ENCODE results near the gene SARDH.
"Not testable (repeated sequence)": the region's sequence is repeated elsewhere in the genome, so short reads cannot be mapped to it uniquely, and the experiment has no call there.

Gene SARDH

DNA sequence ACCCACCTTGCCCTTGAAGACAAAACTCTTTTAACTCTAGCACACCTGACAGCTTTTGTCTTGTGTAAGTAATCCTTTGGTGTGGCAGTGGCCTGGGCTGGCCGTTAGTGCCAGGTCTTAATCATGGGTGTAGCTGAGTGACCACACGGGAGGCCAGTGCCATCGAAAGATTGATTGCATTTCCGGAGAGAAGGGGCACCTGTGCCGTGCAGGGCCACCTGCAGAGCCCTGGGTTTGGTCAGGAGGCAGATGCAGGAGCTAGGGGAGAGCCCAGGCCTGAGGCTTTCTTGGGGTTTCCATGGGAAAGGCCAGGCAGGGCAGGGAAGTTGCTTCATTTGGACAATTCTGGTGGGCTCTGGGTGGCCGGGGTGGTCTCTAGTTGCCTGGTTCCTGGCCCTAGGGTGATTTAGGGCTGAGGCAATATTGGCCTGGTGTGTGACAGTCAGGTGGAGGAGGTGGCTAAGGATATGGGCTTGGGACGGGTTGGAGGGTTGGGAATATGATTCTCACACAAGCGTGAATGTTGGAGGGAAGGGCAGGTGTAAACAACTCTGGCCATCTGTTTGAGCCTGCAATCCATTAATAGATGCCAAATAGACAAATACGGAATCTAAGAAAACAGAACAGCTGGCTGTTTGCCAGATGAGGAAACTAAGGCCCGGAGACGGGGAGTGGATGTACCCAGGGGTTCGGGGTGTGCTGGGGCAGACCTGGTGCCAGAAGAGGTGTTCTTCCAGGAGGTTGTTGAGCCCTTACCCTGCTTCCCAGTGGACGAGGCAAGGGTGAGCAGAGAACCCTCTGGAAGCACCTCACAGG lies 97.4 kb downstream of the SARDH start:
- DNase-seq: no peak

DNA sequence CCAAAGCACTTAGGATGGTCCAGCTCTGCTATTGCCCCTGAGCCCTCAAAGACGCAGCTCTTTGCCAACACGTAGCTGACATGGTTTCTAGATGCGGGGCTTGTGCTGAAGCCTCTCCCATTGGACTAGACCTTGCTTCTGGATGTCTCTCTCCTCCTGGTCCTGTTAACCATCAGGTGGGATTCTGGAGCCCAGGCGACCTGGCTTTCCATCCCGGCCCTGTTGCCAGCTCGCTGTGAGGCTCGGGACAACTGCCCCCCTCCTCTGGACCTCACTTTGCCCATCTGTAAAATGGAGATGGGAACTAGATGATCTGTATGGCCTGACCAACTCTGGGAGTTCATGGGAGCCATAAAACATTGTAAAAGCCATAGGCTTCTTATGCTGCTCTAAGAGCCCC lies 98.0 kb downstream of the SARDH start:
- DNase-seq: no peak

DNA sequence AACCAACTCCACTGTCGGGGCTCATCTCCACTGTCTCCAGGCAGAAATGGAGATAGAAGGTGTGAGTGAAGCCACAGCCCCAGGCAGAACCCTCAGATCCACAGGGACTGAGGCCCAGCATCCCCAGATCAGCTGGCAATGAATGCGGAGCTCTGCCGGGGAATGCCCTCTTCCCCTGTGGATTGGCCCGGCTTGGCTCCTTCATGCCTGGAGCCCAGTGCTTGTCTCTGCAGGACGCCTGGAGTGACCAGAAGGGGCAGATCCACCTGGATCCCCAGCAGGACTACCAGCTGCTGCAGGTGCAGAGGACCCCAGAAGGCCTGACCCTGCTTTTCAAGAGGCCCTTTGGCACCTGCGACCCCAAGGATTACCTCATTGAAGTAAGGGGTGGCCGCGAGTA lies 98.5 kb downstream of the SARDH start:
- DNase-seq: no peak

DNA sequence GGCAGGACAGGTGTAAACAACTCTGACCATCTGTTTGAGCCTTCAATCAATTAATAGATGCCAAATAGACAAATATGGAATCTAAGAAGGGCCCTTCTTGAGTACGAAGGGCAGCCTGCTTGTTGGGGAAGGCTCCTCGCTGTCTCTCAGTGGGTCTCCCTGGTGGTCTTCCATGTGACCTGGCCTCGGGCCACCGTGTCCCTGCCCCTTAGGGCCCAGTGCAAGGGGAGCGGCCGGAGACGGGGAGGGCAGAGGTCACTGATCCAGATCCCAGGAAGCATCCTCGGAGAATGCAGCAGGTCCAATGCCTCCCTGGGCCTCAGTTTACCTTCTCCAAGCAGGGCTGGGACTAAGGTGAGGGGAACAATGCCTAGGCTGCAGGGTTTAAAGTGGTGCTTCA lies 99.4 kb downstream of the SARDH start:
- DNase-seq: no peak

DNA sequence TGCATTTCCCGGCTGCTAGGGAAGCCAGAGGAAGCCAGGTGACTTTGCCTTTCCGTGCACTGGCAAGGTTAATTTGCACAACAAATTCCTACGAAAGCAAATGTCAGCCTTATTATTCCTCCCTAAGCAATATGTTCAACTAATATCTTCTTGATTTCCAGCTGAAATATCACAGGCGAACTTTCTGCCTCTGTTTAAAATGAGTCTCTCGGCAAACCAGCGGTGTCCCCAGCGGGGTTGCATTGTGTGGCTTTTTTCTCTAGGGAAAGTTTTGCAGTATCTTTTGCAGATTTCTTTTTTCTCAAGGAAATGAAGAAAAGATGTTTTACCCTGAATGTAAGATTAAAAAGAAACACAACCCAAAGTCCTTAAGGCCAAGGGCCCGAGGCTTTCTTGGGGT lies 100.1 kb downstream of the SARDH start:
- no peak for DNase-seq

DNA sequence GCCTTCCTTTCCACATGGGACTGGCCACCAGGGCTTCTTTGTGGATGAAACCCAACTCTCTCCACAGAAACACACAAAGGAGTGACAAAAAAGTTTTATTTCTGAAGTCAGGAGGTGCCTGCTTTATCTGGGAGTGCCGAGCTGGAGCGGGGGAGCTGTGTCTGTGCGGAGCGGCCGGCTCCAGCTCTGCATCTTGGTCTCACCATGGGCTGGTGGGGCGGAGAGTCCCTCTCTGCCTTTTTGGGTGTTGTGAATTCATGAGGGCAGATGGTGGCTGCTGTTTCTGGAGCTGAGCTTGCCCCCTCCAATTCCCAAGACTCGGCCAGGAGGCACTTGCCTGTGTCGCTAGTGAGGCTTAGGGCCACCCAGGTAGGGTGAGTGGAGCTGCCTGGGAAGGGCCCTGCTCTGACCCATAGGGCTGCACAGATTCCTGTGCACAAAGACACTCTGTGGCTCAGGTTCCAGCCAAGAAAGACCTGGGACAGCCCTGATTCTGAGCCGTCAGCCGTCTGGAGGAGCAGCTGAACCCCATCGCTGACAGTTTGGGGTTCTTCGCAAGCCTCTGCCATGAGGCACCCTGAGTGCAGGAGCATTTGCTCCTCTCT lies 100.6 kb downstream of the SARDH start:
- DNase-seq: no peak

DNA sequence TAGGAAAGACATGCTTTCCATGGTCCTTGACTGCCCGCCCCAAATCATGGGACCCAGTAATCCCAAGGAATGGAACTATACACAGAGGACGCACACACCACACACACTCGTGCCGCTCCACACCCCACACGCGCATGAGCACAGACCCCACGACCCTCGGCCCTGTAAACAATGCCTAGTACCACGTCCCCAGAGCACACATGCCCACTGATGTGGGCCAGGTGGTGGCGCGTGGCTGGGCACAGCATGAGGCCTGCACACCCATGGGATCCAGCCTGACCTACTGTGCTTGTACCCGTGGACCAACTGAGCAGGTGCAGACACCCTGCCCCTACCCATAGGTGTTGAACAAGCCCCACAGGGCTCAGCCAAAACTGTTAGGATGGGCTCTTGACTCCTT lies 101.2 kb downstream of the SARDH start:
- DNase-seq: no peak

DNA sequence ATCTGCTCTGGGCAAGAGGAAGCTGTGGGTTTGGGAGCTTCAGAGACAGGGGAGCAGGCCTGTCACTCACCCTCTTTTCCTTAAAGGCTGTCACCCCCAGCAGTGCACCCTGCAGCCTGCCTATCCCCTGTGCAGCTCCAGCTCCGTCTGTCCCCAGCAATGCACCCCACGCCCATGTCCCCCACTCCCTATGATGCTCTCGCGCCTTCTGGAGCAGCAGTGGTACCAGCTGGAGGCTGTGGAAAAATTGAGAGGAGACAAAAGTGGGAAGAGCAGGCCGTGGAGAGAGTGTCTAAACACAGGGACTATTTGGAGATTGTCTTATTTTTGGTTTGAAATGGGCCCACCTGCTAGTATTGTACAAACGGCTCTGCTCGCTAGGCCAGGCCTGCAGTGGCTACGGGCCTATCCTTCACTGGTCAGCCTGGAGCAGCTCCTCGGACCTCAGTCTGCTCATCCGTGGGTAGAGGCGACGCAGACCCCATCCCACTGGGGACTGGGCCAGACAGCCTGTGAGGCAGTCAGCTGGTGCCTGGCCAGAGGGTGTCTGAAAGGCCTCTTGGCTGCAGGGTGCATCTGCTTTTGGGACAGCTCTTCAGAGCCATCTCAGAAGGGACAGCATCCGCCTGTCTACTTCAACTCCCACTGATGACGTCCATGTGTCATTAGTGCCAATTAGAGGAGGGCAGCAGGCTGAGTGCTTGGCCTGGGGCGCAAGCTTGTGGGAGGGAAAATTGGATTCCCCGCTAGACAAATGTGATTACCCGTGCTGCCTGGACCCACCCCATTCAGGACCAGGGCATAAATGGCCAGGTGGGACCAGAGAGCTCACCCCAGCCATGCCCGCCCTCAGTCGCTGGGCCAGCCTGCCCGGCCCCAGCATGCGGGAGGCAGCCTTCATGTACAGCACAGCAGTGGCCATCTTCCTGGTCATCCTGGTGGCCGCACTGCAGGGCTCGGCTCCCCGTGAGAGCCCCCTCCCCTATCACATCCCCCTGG lies 102.3 kb downstream of the SARDH start, which contains the start of gene DBH:
Gene DBH (plus strand): TSS at position 831 of the 999 bp plus-strand sequence. CDS start 9 bp downstream, at position 840.
- DNase-seq: no peak

DNA sequence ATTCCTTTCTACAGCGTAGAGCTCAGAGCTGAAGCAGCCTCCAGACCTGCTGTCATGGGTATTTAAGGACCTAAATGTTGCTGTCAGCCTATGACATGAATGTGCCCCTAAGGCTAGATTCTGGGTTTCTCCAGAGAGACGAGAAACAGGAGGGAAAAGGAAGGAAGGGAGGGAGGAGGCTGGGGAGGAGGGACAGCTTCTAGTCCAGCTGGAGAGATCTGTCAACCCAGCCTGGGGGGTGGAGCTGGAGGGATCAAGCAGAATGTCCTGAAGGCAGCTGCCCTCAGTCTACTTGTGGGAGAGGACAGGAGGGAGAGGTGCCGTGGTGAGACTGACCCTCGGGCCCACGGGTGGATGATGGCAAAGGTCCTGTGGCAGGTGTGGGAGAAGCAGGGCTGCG lies 103.1 kb downstream of the SARDH start:
- no peak for DNase-seq

DNA sequence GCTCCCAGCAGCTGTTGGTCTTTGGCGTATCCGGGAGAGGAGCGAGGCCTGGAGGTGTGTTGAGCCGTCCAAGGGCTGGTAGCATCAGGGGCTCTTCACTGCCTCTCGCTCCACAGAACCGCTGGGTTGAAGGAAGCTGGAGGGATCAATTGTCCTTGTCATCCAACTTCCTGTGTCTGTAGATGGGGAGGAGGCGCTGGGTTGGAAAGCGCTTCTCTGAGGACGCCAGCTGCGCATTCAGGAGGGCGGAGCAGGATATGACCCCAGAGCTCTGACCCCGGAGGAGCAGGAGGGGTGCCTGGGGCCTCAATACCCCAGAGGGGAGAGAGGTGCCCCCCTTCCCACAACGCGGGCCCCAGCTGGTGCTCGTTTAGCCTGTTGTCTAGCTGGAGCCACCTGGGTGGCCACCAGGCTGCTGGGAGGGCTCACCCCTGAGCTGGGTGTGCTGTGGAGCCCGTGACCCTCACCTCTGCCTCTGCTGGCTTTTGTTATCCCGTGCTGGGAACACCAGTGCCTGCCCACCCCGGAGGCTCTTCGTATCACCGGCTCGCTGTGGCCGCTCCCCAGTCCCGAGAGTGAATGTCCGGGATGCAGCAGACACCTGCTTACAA lies 104.0 kb downstream of the SARDH start:
- DNase-seq: no peak

DNA sequence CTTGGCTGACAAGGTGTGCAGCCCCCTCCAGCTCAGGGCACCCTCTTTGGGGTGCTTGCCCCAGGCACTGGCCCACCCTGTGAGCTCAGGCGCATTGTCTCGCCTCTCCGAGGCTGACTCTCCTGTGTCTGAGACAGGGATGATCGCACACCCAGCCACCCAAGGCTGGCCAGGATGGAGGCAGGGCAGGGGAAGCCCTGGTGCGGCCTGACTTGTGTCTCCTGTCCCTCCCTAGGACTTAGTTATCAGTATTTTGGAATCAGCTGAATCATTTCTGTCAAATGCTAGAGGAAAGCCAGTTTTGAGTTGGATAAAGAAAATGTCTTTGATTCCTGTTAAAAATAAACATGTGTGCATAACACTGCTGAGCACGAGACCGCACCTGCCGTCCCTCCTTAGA lies 104.5 kb downstream of the SARDH start:
- no peak for DNase-seq

DNA sequence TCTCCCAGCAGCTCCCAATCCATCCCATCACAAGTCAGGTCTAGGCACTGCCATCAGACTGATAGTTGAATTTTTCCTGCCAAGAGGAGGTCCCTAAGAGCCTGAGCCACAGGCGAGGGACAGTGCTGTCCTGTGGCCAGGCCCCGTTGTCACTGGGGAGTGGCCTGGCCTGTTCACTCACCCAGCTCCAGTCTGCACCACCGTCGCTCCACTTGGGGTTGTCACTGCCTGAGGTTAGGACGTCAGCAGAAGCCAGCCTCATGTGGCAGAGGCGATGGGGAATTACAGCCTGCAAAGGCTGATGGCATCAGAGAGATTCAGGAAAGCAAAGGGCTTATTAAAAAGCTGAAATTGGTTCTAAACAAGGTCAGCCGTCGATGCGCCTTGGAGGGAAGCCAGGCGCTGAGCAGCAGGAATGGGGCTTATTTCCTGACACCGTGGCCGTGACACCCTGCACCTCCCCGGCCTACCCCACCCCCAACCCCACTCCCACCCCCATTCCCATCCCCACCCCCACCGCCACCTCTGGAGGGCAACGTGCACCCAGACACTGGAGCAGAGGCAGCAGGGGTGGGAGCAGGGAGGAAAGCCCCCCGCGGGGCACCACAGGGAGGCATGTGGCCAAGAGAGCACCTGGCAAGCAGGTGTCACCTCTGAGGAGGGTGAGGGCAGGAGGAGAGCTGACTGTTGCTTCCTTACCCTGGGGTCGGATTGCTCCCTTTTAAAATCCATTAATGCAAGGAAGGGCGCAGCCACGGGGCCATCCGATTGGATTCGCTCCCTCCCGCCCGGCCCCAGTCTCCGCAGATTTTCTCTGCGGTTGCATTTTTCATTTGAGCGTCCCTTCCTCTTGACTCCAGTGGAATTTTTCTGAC lies 105.1 kb downstream of the SARDH start:
- no peak for DNase-seq

DNA sequence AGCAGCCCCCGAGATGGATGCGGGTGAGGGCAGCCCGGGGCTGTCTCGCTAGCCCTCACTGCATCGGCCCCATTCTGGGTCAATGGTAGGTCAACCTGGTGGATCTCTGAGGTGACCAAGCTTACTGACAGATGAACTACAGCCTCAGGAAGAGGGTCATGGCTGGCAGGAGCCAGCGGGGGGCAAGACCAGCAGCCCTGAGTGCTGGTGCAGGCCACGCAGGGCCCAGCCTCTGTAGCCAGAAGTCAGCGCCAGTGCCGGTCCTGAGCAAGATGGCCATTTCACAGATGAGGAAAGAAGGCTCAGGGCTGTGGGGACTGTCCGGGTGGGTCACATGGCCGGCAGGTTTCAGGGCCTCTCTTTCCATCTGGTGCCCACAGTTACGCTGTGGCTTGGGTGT lies 107.0 kb downstream of the SARDH start:
- no peak for DNase-seq

DNA sequence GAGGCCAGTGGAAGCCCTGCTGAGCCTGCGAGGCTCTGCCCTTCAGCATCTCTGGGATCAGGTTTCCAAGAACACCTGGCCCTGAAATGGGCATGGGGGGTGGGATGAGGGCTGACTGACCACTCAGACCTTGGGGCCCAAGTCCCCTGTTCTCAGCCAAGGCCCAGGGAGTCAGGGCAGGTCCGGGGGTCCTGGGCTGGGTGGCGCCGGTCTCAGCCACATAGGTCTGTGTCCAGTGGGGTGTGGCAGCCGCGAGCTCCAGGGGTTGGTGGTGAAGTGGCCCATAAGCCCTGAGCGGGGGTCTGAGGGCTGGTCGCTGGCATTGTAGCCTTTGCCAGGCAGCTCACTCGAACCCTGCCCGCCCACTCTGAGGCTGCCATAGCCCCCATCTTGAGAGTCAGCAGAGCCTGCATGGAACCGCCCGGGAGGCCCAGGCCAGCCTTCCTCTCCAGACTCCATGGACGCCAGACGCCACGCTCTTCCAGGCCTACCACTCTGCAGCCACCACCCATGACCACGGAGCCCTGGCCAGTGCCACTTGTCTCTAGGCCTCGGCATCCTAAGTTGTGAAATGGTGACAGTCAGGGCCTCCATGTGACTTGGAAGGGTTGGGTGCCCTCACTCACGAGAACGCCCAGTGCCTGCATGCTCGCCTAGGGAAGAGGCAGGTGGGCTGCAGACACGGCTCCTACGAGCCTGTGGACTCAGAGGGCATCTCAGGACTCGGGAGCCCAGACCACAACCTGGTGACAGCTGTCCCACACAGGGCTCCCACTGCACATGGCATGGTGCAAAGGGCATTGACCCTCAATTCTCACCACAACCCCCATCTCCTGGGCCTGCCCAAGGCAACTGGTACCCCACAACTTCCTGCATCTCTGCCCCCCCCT lies 108.7 kb downstream of the SARDH start:
- no peak for DNase-seq

DNA sequence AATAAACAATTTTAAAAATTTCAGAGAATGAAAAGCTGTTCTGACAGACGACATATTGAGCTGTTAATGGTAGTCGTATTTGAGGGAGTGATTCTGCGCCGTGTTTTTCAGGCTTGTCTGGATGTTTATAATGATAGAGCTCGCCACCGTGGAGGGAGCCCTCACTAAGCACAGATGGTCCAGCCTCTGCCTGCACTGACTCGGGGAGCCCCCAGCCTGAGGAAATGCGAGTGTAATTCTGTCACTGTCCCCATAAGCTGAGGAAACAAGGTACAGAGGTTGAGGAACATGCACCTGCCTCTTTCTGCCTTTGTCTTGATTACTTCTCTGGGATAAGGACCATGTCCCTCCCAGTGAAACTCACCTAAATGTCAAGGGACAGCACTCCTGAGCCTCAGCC lies 109.4 kb downstream of the SARDH start:
- no peak for DNase-seq

DNA sequence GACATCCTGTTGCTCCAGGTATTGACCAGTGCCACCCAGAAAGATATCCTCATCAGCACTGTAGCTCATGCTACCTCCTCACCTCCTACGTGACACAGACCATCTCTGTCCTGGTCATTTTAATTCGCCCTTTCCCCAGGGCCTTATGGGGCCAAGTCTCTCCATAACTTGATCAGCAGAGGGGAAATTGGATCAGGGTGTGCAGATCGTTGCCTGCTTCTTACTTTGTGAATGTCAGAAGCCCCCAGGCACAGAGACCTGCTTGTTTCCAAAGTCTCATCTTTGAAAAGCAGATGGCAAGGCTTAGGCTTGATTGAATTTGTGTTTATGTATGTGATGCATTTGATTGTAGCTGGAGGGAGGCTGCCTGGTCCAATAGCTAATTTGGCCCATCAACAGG lies 110.8 kb downstream of the SARDH start:
- DNase-seq: no peak

DNA sequence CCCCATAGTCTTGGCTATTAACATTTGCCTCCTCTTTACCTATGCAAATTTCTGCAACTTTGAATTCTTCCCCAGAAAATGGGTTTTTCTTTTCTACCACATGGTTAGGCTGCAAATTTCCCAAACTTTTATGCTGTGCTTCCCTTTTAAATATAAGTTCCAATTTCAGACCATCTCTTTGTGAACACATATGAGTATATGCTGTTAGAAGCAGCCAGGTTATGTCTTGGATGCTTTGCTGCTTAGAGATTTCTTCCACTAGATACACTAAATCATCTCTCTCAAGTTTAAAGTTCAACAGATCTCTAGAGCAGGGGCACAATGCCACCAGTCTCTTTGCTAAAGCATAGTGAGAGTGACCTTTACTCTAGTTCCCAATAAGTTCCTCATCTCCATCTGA lies 112.1 kb downstream of the SARDH start:
- not testable (repeated sequence) for DNase-seq

DNA sequence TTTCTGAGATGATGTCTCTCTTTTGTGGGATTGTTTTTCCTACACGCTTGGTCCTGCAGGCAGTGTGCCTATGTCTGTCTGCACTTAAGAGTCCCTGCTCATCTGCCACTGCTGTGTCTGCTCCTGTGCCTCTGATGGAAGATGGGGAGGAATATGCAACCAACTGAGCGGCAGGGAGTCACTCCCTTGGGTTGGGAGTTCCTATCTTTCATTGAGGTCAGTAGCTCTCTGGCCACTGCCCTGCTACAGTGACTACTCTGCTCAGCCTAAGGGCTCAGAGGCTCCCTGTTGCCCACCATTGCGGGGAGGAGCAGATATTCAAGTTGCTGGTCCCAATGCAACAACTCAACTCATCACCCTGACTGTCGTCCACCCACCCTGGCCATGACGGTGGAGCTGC lies 115.6 kb downstream of the SARDH start:
- no peak for DNase-seq

DNA sequence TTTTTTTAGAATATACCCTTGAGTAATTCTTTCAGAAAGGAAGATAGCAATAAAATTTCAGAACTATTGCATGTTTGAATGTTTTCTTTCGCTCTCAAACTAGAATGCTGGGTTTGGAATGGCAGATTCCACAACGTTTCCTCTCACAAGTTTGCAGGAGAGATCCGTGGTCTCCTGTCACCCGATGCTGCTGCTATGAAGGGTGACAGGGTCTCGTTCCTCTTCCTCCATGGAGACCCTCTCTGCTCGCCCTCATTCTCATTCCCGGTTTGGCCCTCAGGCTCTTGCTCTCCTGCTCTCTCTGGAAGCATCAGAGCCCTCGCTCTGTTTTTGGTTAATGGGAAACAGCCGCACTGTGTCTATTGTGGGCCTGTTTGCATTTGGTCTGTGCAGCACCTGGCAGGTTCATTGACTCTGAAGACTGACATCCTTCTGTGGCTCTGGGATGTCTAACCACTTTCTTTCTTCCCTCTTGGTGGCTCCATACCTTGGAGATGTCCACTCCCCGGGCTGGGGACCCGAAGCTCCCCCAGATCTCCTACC lies 116.4 kb downstream of the SARDH start:
- DNase-seq: no peak

DNA sequence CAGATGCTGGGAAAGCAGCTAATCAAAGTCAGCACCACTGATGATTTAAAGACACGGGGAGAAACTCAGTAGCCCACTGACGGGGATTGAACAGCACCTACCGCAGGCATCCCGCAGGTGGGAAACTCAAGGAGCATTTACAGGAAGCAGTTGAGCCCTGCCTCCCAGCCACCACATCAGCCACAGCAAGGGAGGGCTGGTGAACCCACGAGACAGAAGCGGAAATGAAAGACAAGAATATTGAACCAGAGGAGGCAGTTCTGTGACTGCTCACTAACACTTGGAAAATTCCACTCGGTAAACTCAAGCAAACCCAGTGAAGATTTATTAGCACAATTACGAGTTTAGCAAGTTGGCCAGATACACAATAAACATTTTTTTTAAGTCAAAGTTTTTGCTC lies 118.4 kb downstream of the SARDH start:
- DNase-seq: no peak

DNA sequence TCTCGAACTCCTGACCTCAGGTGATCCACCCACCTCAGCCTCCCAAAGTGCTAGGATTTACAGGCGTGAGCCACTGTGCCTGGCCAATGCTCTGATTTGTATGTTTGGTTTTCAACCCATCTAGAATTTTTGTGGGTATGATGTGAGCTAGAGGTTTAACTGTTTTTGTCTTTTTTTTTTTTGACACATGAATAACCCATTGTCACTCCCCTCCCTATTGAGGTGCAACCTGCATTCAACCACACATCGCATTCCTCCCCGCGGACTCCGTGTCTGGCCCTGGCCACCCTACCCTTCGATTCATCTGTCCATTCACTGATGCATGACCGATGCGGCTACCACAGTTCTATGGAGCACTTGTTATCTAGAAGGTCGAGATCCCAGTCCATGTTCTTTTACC lies 119.4 kb downstream of the SARDH start:
- no peak for DNase-seq
